HepG2 (cell line): ENCODE data around the gene PARP15. TPM values are rescaled to one million over a fixed set of nuclear protein-coding genes. Genes with fewer than 3 reads are reported as not detected.

ENCODE experiments used
- FOXA1 ChIP-seq, 2 experiments: fragments of 450-650 bp in 1 of 2; sonication (generic) in 1 of 2; formaldehyde crosslinking in 1 of 2; IDR thresholded peaks; 2 replicates each; pipeline versions ENCODE4 v1.4.0 to v1.6.1; 2016 to 2020; ENCODE audit warnings: missing genetic modification reagents in 1 of 2
- FOXK2 ChIP-seq: fragments of 450-650 bp; IDR thresholded peaks from 2 replicates; pipeline ENCODE4 v1.6.1; 2016
- IKZF4 ChIP-seq: sonication (generic); formaldehyde crosslinking; IDR thresholded peaks from 2 replicates; pipeline ENCODE4 v1.5.1; 2020; ENCODE audit warnings: borderline replicate concordance, mild to moderate bottlenecking, low read depth, missing genetic modification reagents; ENCODE audit errors: not compliant biosample characterization
- KLF9 ChIP-seq: IDR thresholded peaks from 2 replicates; pipeline ENCODE4 v1.6.1; 2016; ENCODE audit warnings: low read depth
- MAFF ChIP-seq: IDR thresholded peaks from 2 replicates; pipeline ENCODE4 v1.6.1; 2011; ENCODE audit warnings: low read depth, low read length, improper control_type of control experiment
- MED13 ChIP-seq: sonication (generic); formaldehyde crosslinking; IDR thresholded peaks from 2 replicates; pipeline ENCODE4 v1.5.0; 2020; ENCODE audit warnings: missing genetic modification reagents
- MIER2 ChIP-seq: IDR thresholded peaks from 2 replicates; pipeline ENCODE4 v1.6.1; 2016; ENCODE audit warnings: missing biosample characterization, missing genetic modification reagents
- MTA3 ChIP-seq: sonication (generic); formaldehyde crosslinking; IDR thresholded peaks from 2 replicates; pipeline ENCODE4 v1.4.0; 2020; ENCODE audit warnings: missing genetic modification reagents
- PCBP2 ChIP-seq: fragments of 200-400 bp; formaldehyde crosslinking; optimal IDR thresholded peaks from 2 replicates; pipeline ENCODE3; 2018; ENCODE audit warnings: low read length, low read depth; ENCODE audit not compliant: poor library complexity, severe bottlenecking
- XBP1 ChIP-seq: sonication (generic); formaldehyde crosslinking; IDR thresholded peaks from 2 replicates; pipeline ENCODE4 v1.5.0; 2020; ENCODE audit warnings: missing genetic modification reagents
- ZNF205 ChIP-seq: IDR thresholded peaks from 2 replicates; pipeline ENCODE4 v1.6.1; 2018; ENCODE audit warnings: missing biosample characterization, missing genetic modification reagents
- ZNF263 ChIP-seq: sonication (generic); formaldehyde crosslinking; IDR thresholded peaks from 2 replicates; pipeline ENCODE4 v1.4.0; 2020; ENCODE audit warnings: missing genetic modification reagents
- ZNF337 ChIP-seq: sonication (generic); formaldehyde crosslinking; IDR thresholded peaks from 2 replicates; pipeline ENCODE4 v1.5.1; 2020; ENCODE audit warnings: missing genetic modification reagents, low read depth, mild to moderate bottlenecking, borderline replicate concordance
- ZNF619 ChIP-seq: sonication (generic); formaldehyde crosslinking; IDR thresholded peaks from 2 replicates; pipeline ENCODE4 v1.4.0; 2020; ENCODE audit warnings: mild to moderate bottlenecking, missing genetic modification reagents
- ZNF839 ChIP-seq: sonication (generic); formaldehyde crosslinking; IDR thresholded peaks from 2 replicates; pipeline ENCODE4 v1.4.0; 2020; ENCODE audit warnings: missing genetic modification reagents, mild to moderate bottlenecking, borderline replicate concordance
- ZSCAN29 ChIP-seq: sonication (generic); formaldehyde crosslinking; conservative IDR thresholded peaks from 2 replicates; pipeline ENCODE4 v1.4.0; 2020; ENCODE audit warnings: mild to moderate bottlenecking, missing genetic modification reagents
- polyA plus RNA-seq, 8 experiments: library from polyadenylated mRNA; depleted of rRNA in 3 of 8; stranded (reverse) in 7 of 8; unstranded in 1 of 8; fragments of >200 nt; fragmentation: Illumina TruSeq in 4 of 8; extraction: Trizol in 4 of 8; gene quantifications; 2 replicates each; pipeline versions ENCODE4 v1.2.1 to v1.2.3, GENCODE V29; 2011 to 2016; ENCODE audit warnings: low read depth in 4 of 8, missing spikeins in 1 of 8, mixed read lengths in 1 of 8; ENCODE audit not compliant: insufficient read depth in 1 of 8
- total RNA-seq, 5 experiments: library from RNA; depleted of rRNA; stranded (reverse); fragments of >200 nt; fragmentation: Illumina TruSeq; extraction: Trizol; gene quantifications; 2 replicates each; pipeline ENCODE4 v1.2.3, GENCODE V29; 2016; ENCODE audit warnings: low read depth in 1 of 5
- TF ChIP-seq, protein P1 (sequence below): sonication (generic); formaldehyde crosslinking; IDR thresholded peaks from 2 replicates; pipeline ENCODE4 v1.4.0; 2020; ENCODE audit warnings: low read depth, mild to moderate bottlenecking, missing genetic modification reagents
- TF ChIP-seq, protein P2 (sequence below): IDR thresholded peaks from 2 replicates; pipeline ENCODE4 v1.6.1; 2016; ENCODE audit warnings: missing biosample characterization, missing genetic modification reagents, low read depth
- TF ChIP-seq, protein P3 (sequence below): sonication (generic); formaldehyde crosslinking; IDR thresholded peaks from 2 replicates; pipeline ENCODE4 v1.5.0; 2020; ENCODE audit warnings: mild to moderate bottlenecking, missing genetic modification reagents
- TF ChIP-seq, protein P4 (sequence below): sonication (generic); formaldehyde crosslinking; IDR thresholded peaks from 2 replicates; pipeline ENCODE4 v1.4.0; 2020; ENCODE audit warnings: missing genetic modification reagents; ENCODE audit errors: not compliant biosample characterization
- TF ChIP-seq, protein P5 (sequence below): sonication (generic); formaldehyde crosslinking; IDR thresholded peaks from 2 replicates; pipeline ENCODE4 v1.8.1; 2023; ENCODE audit warnings: missing genetic modification reagents, mild to moderate bottlenecking, borderline replicate concordance
- TF ChIP-seq, protein P6 (sequence below): sonication (generic); formaldehyde crosslinking; IDR thresholded peaks from 2 replicates; pipeline ENCODE4 v1.4.0; 2020; ENCODE audit warnings: mild to moderate bottlenecking, missing genetic modification reagents

Gene PARP15
- total and polyA plus RNA-seq, 2 of the 13 experiments (the other 11 are each of a cell fraction or from before 2014, with no cell fraction given), result 0.02 TPM; not detected in 1

DNA sequence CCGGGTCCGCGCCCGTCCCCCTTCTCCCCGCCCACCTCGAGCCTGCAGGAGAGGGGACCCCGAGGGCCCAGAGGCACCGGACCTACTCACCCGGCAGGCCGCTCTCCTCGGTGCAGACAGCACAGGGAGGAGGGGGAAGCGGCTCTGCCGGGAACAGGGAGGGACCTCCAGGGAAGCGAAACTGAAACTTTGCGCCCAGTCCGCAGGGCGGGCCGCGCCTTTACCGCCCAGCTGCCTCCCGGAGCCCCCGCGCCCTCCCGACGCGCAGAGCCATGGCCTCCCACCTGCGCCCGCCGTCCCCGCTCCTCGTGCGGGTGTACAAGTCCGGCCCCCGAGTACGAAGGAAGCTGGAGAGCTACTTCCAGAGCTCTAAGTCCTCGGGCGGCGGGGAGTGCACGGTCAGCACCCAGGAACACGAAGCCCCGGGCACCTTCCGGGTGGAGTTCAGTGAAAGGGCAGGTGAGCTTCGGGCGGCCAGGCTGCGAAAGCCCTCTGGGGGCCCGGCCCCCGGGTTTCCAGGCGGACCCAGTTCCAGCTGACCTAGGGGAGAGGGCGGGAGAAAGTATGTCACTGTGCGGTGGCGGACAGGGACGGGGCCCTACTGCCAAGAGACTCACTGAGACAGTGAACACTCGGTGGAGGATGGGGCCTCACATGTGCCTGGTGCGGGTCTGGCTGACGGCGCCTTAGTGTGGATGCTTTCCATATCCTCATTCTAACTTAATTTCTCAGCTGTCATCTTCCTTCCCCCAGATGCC lies 13.1 kb upstream of the PARP15 start, which contains the start of the genes DTX3L and PARP9 (continued):
- 0 out of 2 replicates have a peak, but pooled peaks have one; percentile 71 for TF ChIP-seq ZSCAN29 (CRISPR knock-in tag)
- peak; percentile 95 for TF ChIP-seq ZNF263
- no peak for TF ChIP-seq FOXA1 (IDR thresholded peaks at IDR 0.05)
- TF ChIP-seq FOXA1 (CRISPR knock-in tag; IDR thresholded peaks at IDR 0.05), result no peak
- TF ChIP-seq KLF9 (CRISPR knock-in tag), result no peak
- TF ChIP-seq, protein P1, sequence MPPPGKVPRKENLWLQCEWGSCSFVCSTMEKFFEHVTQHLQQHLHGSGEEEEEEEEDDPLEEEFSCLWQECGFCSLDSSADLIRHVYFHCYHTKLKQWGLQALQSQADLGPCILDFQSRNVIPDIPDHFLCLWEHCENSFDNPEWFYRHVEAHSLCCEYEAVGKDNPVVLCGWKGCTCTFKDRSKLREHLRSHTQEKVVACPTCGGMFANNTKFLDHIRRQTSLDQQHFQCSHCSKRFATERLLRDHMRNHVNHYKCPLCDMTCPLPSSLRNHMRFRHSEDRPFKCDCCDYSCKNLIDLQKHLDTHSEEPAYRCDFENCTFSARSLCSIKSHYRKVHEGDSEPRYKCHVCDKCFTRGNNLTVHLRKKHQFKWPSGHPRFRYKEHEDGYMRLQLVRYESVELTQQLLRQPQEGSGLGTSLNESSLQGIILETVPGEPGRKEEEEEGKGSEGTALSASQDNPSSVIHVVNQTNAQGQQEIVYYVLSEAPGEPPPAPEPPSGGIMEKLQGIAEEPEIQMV, result no peak; the same call in 1 of the 2 replicates
- TF ChIP-seq MTA3, result no peak
- TF ChIP-seq, protein P2, sequence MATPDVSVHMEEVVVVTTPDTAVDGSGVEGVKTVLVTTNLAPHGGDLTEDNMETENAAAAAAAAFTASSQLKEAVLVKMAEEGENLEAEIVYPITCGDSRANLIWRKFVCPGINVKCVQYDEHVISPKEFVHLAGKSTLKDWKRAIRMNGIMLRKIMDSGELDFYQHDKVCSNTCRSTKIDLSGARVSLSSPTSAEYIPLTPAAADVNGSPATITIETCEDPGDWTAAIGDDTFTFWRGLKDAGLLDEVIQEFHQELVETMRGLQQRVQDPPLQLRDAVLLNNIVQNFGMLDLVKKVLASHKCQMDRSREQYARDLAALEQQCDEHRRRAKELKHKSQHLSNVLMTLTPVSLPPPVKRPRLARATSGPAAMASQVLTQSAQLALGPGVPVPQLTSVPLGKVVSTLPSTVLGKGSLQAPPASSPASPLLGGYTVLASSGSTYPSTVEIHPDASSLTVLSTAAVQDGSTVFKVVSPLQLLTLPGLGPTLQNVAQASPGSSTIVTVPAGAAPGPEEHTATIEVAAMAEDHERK (CRISPR knock-in tag), result no peak
- TF ChIP-seq PCBP2, result no peak
- no peak for TF ChIP-seq ZNF839
- no peak for TF ChIP-seq MED13 (CRISPR knock-in tag)
- no peak for TF ChIP-seq MIER2 (CRISPR knock-in tag)
- no peak; the same call in 1 of the 2 replicates for TF ChIP-seq ZNF619
- TF ChIP-seq ZNF205 (CRISPR knock-in tag), result no peak
- TF ChIP-seq, protein P3, sequence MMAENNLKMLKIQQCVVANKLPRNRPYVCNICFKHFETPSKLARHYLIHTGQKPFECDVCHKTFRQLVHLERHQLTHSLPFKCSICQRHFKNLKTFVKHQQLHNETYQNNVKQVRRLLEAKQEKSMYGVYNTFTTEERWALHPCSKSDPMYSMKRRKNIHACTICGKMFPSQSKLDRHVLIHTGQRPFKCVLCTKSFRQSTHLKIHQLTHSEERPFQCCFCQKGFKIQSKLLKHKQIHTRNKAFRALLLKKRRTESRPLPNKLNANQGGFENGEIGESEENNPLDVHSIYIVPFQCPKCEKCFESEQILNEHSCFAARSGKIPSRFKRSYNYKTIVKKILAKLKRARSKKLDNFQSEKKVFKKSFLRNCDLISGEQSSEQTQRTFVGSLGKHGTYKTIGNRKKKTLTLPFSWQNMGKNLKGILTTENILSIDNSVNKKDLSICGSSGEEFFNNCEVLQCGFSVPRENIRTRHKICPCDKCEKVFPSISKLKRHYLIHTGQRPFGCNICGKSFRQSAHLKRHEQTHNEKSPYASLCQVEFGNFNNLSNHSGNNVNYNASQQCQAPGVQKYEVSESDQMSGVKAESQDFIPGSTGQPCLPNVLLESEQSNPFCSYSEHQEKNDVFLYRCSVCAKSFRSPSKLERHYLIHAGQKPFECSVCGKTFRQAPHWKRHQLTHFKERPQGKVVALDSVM (CRISPR knock-in tag), result 0 out of 2 replicates have a peak, but pooled peaks have one; percentile 56
- 0 out of 2 replicates have a peak, but pooled peaks have one; percentile 34 for TF ChIP-seq XBP1 (CRISPR knock-in tag)
- TF ChIP-seq, protein P4, sequence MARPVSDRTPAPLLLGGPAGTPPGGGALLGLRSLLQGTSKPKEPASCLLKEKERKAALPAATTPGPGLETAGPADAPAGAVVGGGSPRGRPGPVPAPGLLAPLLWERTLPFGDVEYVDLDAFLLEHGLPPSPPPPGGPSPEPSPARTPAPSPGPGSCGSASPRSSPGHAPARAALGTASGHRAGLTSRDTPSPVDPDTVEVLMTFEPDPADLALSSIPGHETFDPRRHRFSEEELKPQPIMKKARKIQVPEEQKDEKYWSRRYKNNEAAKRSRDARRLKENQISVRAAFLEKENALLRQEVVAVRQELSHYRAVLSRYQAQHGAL, result peak; percentile 68
- TF ChIP-seq, protein P5, sequence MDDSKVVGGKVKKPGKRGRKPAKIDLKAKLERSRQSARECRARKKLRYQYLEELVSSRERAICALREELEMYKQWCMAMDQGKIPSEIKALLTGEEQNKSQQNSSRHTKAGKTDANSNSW (CRISPR knock-in tag), result no peak
- no peak; the same call in 1 of the 2 replicates for TF ChIP-seq MAFF
- TF ChIP-seq ZNF337 (CRISPR knock-in tag), result no peak
- no peak for TF ChIP-seq FOXK2
- TF ChIP-seq IKZF4 (CRISPR knock-in tag), result no peak
- TF ChIP-seq, protein P6, sequence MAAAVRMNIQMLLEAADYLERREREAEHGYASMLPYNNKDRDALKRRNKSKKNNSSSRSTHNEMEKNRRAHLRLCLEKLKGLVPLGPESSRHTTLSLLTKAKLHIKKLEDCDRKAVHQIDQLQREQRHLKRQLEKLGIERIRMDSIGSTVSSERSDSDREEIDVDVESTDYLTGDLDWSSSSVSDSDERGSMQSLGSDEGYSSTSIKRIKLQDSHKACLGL (CRISPR knock-in tag), result peak; percentile 93
